ENCODE measurements around the gene DDIAS.
A peak's percentile ranks its signal among the peaks of the same experiment; 100 is the strongest.

The DDIAS gene

DNA sequence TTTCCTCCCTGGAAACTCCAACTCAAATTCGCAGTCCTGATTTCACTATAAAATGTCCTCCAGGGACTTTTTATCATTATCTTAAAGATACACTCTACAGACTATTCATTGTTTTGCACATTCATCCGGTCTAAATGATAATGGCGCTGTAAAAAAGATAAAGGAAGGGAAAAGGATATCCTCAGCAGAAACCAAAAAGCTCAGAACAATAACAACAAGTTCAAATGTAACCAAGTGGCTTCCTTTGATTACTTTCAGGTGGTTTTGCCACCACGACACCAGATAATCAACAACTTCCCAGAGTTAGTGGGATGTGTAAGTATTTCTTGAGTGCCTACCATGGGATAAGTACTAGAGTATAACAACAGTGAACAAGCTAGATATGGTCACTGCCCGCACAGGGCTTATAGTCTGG lies 27.6 kb upstream of the DDIAS start:
- H3K23ac ChIP-seq (ENCODE audit: low read length in 2 of 2) = no peak overlapping the region
- no peak overlapping the region for H3K18ac ChIP-seq (ENCODE audit: low read depth in 1 of 2, low read length in 2 of 2)
- no peaks in the 10 kb centered on the region for H3K27me3 ChIP-seq (ENCODE audit: control insufficient read depth in 1 of 2, insufficient read depth in 1 of 2, low read length in 2 of 2)
- H3K9ac ChIP-seq (ENCODE audit: low read length) = no peak overlapping the region
- no peak overlapping the region for H2BK120ac ChIP-seq (ENCODE audit: low read depth, low read length)
- no peak overlapping the region for H3K4ac ChIP-seq (ENCODE audit: low read depth in 1 of 2, low read length in 2 of 2)
- no peak overlapping the region for H3K4me3 ChIP-seq (ENCODE audit: insufficient read depth in 1 of 2, low read depth in 1 of 2, low read length in 2 of 2)
- no peak overlapping the region for H3K27ac ChIP-seq (ENCODE audit: low read length, poor library complexity, severe bottlenecking)
- H3K4me2 ChIP-seq (ENCODE audit: low read length, poor library complexity, severe bottlenecking) = no peak overlapping the region
- H2BK12ac ChIP-seq (ENCODE audit: low read length in 2 of 2) = no peak overlapping the region
- no peaks in the 10 kb centered on the region for H3K36me3 ChIP-seq (ENCODE audit: control insufficient read depth in 1 of 2, insufficient read depth in 2 of 2, low read depth in 1 of 2, low read length in 2 of 2)
- DNase-seq = no peak
- no peak overlapping the region for H4K91ac ChIP-seq (ENCODE audit: low read length)
- H3K79me1 ChIP-seq (replicated peaks; ENCODE audit: low read length, poor library complexity, severe bottlenecking) = peaks cover 8% of the 10 kb centered on the region
- no peaks in the 10 kb centered on the region for H3K9me3 ChIP-seq (ENCODE audit: control insufficient read depth, low read length)
- H3K4me1 ChIP-seq (ENCODE audit: control insufficient read depth, insufficient read depth, low read depth, low read length) = no peaks in the 10 kb centered on the region
- WGBS = 95% methylated on average over 3 of the region's 5 CpGs
- H3K14ac ChIP-seq (ENCODE audit: low read length in 2 of 2) = no peak overlapping the region
- H4K8ac ChIP-seq (ENCODE audit: low read length) = no peak overlapping the region
- H2AFZ ChIP-seq (ENCODE audit: low read depth, low read length) = no peak overlapping the region
- no peak overlapping the region for H2BK5ac ChIP-seq (ENCODE audit: low read depth, low read length, poor library complexity, severe bottlenecking)
- H2BK15ac ChIP-seq (ENCODE audit: low read depth, poor library complexity, severe bottlenecking) = no peak overlapping the region
- no peak overlapping the region for H2AK5ac ChIP-seq (ENCODE audit: low read length, severe bottlenecking)

DNA sequence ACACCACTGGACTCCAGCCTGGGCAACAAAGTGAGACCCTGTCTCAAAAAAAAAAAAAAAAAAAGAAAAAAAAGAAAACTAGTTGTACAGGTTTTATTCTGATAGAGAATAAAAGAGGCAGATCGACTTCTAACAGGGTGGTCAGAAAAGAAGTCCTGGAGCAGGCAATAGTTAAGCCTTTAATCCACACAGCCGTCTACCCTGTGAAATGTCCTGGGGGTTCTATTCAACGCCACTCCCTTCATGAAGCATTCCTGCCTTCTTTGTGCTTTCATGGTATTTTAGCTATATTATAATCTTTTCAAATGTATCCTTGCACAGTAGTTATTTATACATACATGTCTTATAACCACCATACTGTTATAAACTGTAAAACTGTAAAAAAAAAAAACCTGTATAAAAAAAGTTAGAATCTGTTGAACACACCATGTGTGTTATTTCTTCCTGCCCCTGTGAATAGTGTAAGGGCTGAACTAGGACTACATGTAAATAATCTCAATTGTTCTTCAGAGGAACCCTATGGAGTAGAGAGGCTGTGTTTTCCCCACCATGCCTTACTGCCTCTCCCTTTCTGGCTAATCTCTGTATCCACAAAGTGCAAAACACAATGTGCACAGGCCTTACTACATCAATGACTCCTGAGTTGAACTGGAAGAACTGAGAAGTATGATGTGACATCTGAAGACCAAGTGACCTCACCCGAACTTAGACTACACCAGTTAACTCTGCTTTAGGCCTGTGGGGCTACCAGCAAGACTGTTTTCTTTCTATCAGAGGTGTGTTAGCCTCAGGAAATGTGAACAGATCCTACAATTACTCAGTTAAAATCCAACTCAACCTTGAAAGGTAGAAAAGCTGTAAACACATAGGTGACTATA lies 26.7 kb upstream of the DDIAS start:
- Histone ChIP-seq H3K23ac (ENCODE audit: low read length in 2 of 2) (no peak overlapping the region), H2BK5ac (ENCODE audit: low read depth, low read length, poor library complexity, severe bottlenecking) (no peak overlapping the region)

DNA sequence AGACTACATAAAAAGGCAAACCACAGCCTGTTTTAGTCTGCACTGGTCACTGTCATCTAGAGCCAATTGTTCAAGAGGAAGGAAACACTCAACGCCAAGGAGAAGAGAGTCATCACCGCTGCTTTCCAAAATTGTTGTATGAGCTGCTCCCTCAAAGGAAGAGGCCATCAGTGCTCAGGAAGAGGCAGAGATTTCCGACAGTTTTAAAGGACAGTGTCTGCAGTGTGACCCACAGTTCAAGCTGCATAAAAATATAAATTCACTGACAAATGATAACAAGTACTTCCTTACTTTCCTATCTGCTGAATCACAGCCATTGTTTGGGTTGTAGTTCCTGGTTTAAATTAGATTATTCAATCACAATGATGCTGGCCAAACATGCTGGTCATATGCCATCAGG lies 17.7 kb upstream of the DDIAS start:
- no peak for DNase-seq

More for the DNA sequence above, 26.7 kb upstream of the DDIAS start:
- no peak overlapping the region for H3K18ac ChIP-seq (ENCODE audit: low read depth in 1 of 2, low read length in 2 of 2)
- no peak overlapping the region for H3K4ac ChIP-seq (ENCODE audit: low read depth in 1 of 2, low read length in 2 of 2)
- H3K4me1 ChIP-seq (ENCODE audit: control insufficient read depth, insufficient read depth, low read depth, low read length) = no peaks in the 10 kb centered on the region
- no peaks in the 10 kb centered on the region for H3K27me3 ChIP-seq (ENCODE audit: control insufficient read depth in 1 of 2, insufficient read depth in 1 of 2, low read length in 2 of 2)
- H3K4me2 ChIP-seq (ENCODE audit: low read length, poor library complexity, severe bottlenecking) = no peak overlapping the region
- no peak overlapping the region for H2BK120ac ChIP-seq (ENCODE audit: low read depth, low read length)
- no peaks in the 10 kb centered on the region for H3K36me3 ChIP-seq (ENCODE audit: control insufficient read depth in 1 of 2, insufficient read depth in 2 of 2, low read depth in 1 of 2, low read length in 2 of 2)
- H2BK15ac ChIP-seq (ENCODE audit: low read depth, poor library complexity, severe bottlenecking) = no peak overlapping the region
- no peak overlapping the region for H4K91ac ChIP-seq (ENCODE audit: low read length)
- no peak overlapping the region for H3K9ac ChIP-seq (ENCODE audit: low read length)
- no peak overlapping the region for H3K14ac ChIP-seq (ENCODE audit: low read length in 2 of 2)
- H2AK5ac ChIP-seq (ENCODE audit: low read length, severe bottlenecking) = no peak overlapping the region
- no peaks in the 10 kb centered on the region for H3K9me3 ChIP-seq (ENCODE audit: control insufficient read depth, low read length)
- H3K4me3 ChIP-seq (ENCODE audit: insufficient read depth in 1 of 2, low read depth in 1 of 2, low read length in 2 of 2) = no peak overlapping the region
- no peak overlapping the region for H4K8ac ChIP-seq (ENCODE audit: low read length)
- DNase-seq = no peak
- no peak overlapping the region for H2AFZ ChIP-seq (ENCODE audit: low read depth, low read length)
- H3K27ac ChIP-seq (ENCODE audit: low read length, poor library complexity, severe bottlenecking) = no peak overlapping the region
- H3K79me1 ChIP-seq (replicated peaks; ENCODE audit: low read length, poor library complexity, severe bottlenecking) = peaks cover 8% of the 10 kb centered on the region
- 100% methylated on average over 2 of the region's 4 CpGs for WGBS
- H2BK12ac ChIP-seq (ENCODE audit: low read length in 2 of 2) = no peak overlapping the region

DNA sequence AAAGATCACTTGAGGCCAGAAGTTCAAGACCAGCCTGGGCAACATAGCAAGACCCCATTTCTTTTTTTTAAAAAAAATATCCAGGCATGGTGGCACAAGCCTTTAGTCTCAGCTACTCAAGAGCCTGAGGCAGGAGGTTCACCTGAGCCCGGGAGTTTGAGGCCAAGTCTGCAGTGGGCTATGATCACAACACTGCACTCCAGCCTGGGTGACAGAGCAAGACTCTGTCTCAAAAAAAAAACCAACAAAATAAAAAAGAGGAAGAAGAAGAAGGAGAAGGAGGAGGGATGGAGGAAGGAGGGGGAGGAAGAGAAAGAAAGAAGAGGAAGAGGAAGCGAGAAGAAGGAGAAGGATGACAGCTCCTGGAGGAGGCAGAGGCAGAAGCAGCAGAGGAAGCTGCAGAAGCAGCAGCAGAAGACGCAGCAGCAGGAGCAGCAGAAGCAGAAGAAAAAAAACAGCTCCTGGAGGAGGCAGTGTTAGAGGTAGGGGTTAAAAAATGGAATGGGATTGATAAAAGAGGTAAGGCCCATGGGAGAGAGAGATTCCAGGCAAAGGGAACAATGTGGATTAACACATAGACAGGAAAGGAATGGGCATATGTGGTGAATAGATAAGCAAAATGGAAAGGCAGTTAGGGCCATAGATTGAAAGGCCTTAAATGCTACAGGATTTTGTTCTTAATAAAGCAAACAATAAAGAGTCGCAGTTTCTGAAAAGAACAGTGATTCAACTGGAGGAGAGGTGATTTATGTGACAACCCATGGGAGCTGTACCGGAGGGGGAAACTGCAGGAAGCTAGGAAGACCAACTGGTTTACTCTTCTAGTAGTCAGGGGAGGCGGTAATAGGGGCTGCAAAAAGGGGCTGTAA lies 12.2 kb upstream of the DDIAS start:
- Histone ChIP-seq H2AFZ (ENCODE audit: low read depth, low read length) (no peak overlapping the region), H3K4me3 (ENCODE audit: insufficient read depth in 1 of 2, low read depth in 1 of 2, low read length in 2 of 2) (no peak overlapping the region), H2BK5ac (ENCODE audit: low read depth, low read length, poor library complexity, severe bottlenecking) (no peak overlapping the region), H2BK15ac (ENCODE audit: low read depth, poor library complexity, severe bottlenecking) (no peak overlapping the region), H3K36me3 (ENCODE audit: control insufficient read depth in 1 of 2, insufficient read depth in 2 of 2, low read depth in 1 of 2, low read length in 2 of 2) (no peaks in the 10 kb centered on the region), H3K27ac (ENCODE audit: low read length, poor library complexity, severe bottlenecking) (no peak overlapping the region), H3K27me3 (ENCODE audit: control insufficient read depth in 1 of 2, insufficient read depth in 1 of 2, low read length in 2 of 2) (no peaks in the 10 kb centered on the region), H3K9ac (ENCODE audit: low read length) (no peak overlapping the region), H3K79me1 (replicated peaks; ENCODE audit: low read length, poor library complexity, severe bottlenecking) (peaks cover 15% of the 10 kb centered on the region), H3K23ac (ENCODE audit: low read length in 2 of 2) (no peak overlapping the region), H4K8ac (ENCODE audit: low read length) (no peak overlapping the region), H3K4me2 (ENCODE audit: low read length, poor library complexity, severe bottlenecking) (no peak overlapping the region), H2AK5ac (ENCODE audit: low read length, severe bottlenecking) (no peak overlapping the region), H3K9me3 (ENCODE audit: control insufficient read depth, low read length) (no peaks in the 10 kb centered on the region), H2BK12ac (ENCODE audit: low read length in 2 of 2) (no peak overlapping the region), H3K4me1 (ENCODE audit: control insufficient read depth, insufficient read depth, low read depth, low read length) (peaks cover 1% of the 10 kb centered on the region), H3K18ac (ENCODE audit: low read depth in 1 of 2, low read length in 2 of 2) (no peak overlapping the region), H3K14ac (ENCODE audit: low read length in 2 of 2) (no peak overlapping the region), H4K91ac (ENCODE audit: low read length) (peak overlapping the region; percentile 47), H3K4ac (ENCODE audit: low read depth in 1 of 2, low read length in 2 of 2) (no peak overlapping the region), H2BK120ac (ENCODE audit: low read depth, low read length) (no peak overlapping the region)
- DNase-seq = peak; percentile 22
- WGBS = 44% methylated on average over 6 of the region's 6 CpGs

More for the DNA sequence above, 17.7 kb upstream of the DDIAS start:
- Histone ChIP-seq H2AFZ (ENCODE audit: low read depth, low read length) (no peak overlapping the region), H4K8ac (ENCODE audit: low read length) (no peak overlapping the region), H3K4me2 (ENCODE audit: low read length, poor library complexity, severe bottlenecking) (no peak overlapping the region), H3K9ac (ENCODE audit: low read length) (peak overlapping the region; percentile 18), H3K4ac (ENCODE audit: low read depth in 1 of 2, low read length in 2 of 2) (no peak overlapping the region), H2BK12ac (ENCODE audit: low read length in 2 of 2) (no peak overlapping the region), H3K4me1 (ENCODE audit: control insufficient read depth, insufficient read depth, low read depth, low read length) (no peaks in the 10 kb centered on the region), H2AK5ac (ENCODE audit: low read length, severe bottlenecking) (no peak overlapping the region), H3K27me3 (ENCODE audit: control insufficient read depth in 1 of 2, insufficient read depth in 1 of 2, low read length in 2 of 2) (no peaks in the 10 kb centered on the region), H3K23ac (ENCODE audit: low read length in 2 of 2) (no peak overlapping the region), H4K91ac (ENCODE audit: low read length) (no peak overlapping the region), H3K14ac (ENCODE audit: low read length in 2 of 2) (no peak overlapping the region), H2BK5ac (ENCODE audit: low read depth, low read length, poor library complexity, severe bottlenecking) (no peak overlapping the region), H3K18ac (ENCODE audit: low read depth in 1 of 2, low read length in 2 of 2) (peak overlapping the region in 1 of 2 experiments; percentile 47), H2BK15ac (ENCODE audit: low read depth, poor library complexity, severe bottlenecking) (no peak overlapping the region), H2BK120ac (ENCODE audit: low read depth, low read length) (no peak overlapping the region), H3K36me3 (ENCODE audit: control insufficient read depth in 1 of 2, insufficient read depth in 2 of 2, low read depth in 1 of 2, low read length in 2 of 2) (no peaks in the 10 kb centered on the region), H3K4me3 (ENCODE audit: insufficient read depth in 1 of 2, low read depth in 1 of 2, low read length in 2 of 2) (no peak overlapping the region), H3K79me1 (replicated peaks; ENCODE audit: low read length, poor library complexity, severe bottlenecking) (peaks cover 11% of the 10 kb centered on the region), H3K27ac (ENCODE audit: low read length, poor library complexity, severe bottlenecking) (no peak overlapping the region), H3K9me3 (ENCODE audit: control insufficient read depth, low read length) (no peaks in the 10 kb centered on the region)
- 72% methylated on average over 2 of the region's 3 CpGs for WGBS

Data from mesenchymal stem cell (in vitro differentiated cells and primary cell).